ENCODE results near the gene PDE4D.

PDE4D gene

GRCh38 chr5:59055745-59056448 lies 837.6 kb downstream of the PDE4D start:
- no peak overlapping the region for H3K4me3 ChIP-seq (ENCODE audit: low read length)
- TF ChIP-seq CTCF (IDR thresholded peaks at IDR 0.05; ENCODE audit: insufficient read depth, low read depth, low read length, missing control alignments): no peak
- peak; percentile 42 for DNase-seq (ENCODE audit: low read depth)

GRCh38 chr5:59054963-59055528 lies 838.5 kb downstream of the PDE4D start:
- H3K4me3 ChIP-seq (ENCODE audit: low read length): no peak overlapping the region
- no peak for DNase-seq (ENCODE audit: low read depth)
- no peak for TF ChIP-seq CTCF (IDR thresholded peaks at IDR 0.05; ENCODE audit: insufficient read depth, low read depth, low read length, missing control alignments)

- H3K4me3 ChIP-seq (ENCODE audit: low read length): no peak overlapping the region
- TF ChIP-seq CTCF (IDR thresholded peaks at IDR 0.05; ENCODE audit: insufficient read depth, low read depth, low read length, missing control alignments): no peak
- no peak for DNase-seq (ENCODE audit: low read depth)
Measured at GRCh38 chr5:59051951-59052350, 841.6 kb downstream of the PDE4D start.

- no peak for DNase-seq (ENCODE audit: low read depth)
- H3K4me3 ChIP-seq (ENCODE audit: low read length): no peak overlapping the region
- no peak for TF ChIP-seq CTCF (IDR thresholded peaks at IDR 0.05; ENCODE audit: insufficient read depth, low read depth, low read length, missing control alignments)
Measured at GRCh38 chr5:59049095-59049494, 844.4 kb downstream of the PDE4D start.

- DNase-seq (ENCODE audit: low read depth): peak; percentile 62
- H3K4me3 ChIP-seq (ENCODE audit: low read length): no peak overlapping the region
- no peak for TF ChIP-seq CTCF (IDR thresholded peaks at IDR 0.05; ENCODE audit: insufficient read depth, low read depth, low read length, missing control alignments)
Measured at GRCh38 chr5:59042201-59043055, 851.1 kb downstream of the PDE4D start.

- no peak for TF ChIP-seq CTCF (IDR thresholded peaks at IDR 0.05; ENCODE audit: insufficient read depth, low read depth, low read length, missing control alignments)
- no peak for DNase-seq (ENCODE audit: low read depth)
- no peak overlapping the region for H3K4me3 ChIP-seq (ENCODE audit: low read length)
Measured at GRCh38 chr5:59041355-59041754, 852.2 kb downstream of the PDE4D start.

Measured in epithelial cell of esophagus (primary cell).